UCSD-AML1 (cell line): ENCODE results near the gene ZFAND3.
"Not testable (repeated sequence)": the region's sequence is repeated elsewhere in the genome, so short reads cannot be mapped to it uniquely, and the experiment has no call there.

ENCODE experiments used
- DNase-seq: peaks from one replicate; lab custom pipeline; 2025; ENCODE audit not compliant: unreplicated experiment; lab: John Stamatoyannopoulos, UW

The ZFAND3 gene

GRCh38 chr6:38040254-38040653 is 220.7 kb downstream of the ZFAND3 start:
- no peak for DNase-seq

GRCh38 chr6:38043259-38043753 is 223.8 kb downstream of the ZFAND3 start:
- DNase-seq: no peak

- no peak for DNase-seq
Observed at GRCh38 chr6:38045701-38046305, 226.3 kb downstream of the ZFAND3 start.

GRCh38 chr6:38047562-38047961 is 228.0 kb downstream of the ZFAND3 start:
- DNase-seq: no peak

GRCh38 chr6:38049861-38050397 is 230.4 kb downstream of the ZFAND3 start:
- not testable (repeated sequence) for DNase-seq

- DNase-seq: no peak
Observed at GRCh38 chr6:38051819-38052434, 232.4 kb downstream of the ZFAND3 start.

GRCh38 chr6:38054527-38055202 is 235.1 kb downstream of the ZFAND3 start:
- no peak for DNase-seq

GRCh38 chr6:38055203-38055589 is 235.7 kb downstream of the ZFAND3 start:
- no peak for DNase-seq

GRCh38 chr6:38056361-38056760 is 236.8 kb downstream of the ZFAND3 start:
- DNase-seq: no peak

- no peak for DNase-seq
Observed at GRCh38 chr6:38057994-38058393, 238.5 kb downstream of the ZFAND3 start.

- no peak for DNase-seq
Observed at GRCh38 chr6:38062066-38062465, 242.5 kb downstream of the ZFAND3 start.

GRCh38 chr6:38063973-38064372 is 244.4 kb downstream of the ZFAND3 start:
- no peak for DNase-seq

- no peak for DNase-seq
Observed at GRCh38 chr6:38064431-38064830, 244.9 kb downstream of the ZFAND3 start.

GRCh38 chr6:38065734-38066305 is 246.3 kb downstream of the ZFAND3 start:
- DNase-seq: no peak

GRCh38 chr6:38067263-38067980 is 247.9 kb downstream of the ZFAND3 start:
- DNase-seq: no peak

- DNase-seq: no peak
Observed at GRCh38 chr6:38068854-38069590, 249.5 kb downstream of the ZFAND3 start.

- no peak for DNase-seq
Observed at GRCh38 chr6:38077488-38078030, 258.0 kb downstream of the ZFAND3 start.

GRCh38 chr6:38078671-38079070 is 259.1 kb downstream of the ZFAND3 start:
- DNase-seq: no peak

- DNase-seq: no peak
Observed at GRCh38 chr6:38079107-38079506, 259.6 kb downstream of the ZFAND3 start.

GRCh38 chr6:38079537-38079936 is 260.0 kb downstream of the ZFAND3 start:
- DNase-seq: no peak
